HG03354 (cell line): ENCODE results near the gene PAPPA.

Experiments used
- ATAC-seq: cut with Tn5 transposase; IDR thresholded peaks from one replicate; pipeline ENCODE4 v1.9.1; 2021; ENCODE audit warnings: mild to moderate bottlenecking; ENCODE audit not compliant: unreplicated experiment, poor library complexity, severe bottlenecking

Gene PAPPA

DNA sequence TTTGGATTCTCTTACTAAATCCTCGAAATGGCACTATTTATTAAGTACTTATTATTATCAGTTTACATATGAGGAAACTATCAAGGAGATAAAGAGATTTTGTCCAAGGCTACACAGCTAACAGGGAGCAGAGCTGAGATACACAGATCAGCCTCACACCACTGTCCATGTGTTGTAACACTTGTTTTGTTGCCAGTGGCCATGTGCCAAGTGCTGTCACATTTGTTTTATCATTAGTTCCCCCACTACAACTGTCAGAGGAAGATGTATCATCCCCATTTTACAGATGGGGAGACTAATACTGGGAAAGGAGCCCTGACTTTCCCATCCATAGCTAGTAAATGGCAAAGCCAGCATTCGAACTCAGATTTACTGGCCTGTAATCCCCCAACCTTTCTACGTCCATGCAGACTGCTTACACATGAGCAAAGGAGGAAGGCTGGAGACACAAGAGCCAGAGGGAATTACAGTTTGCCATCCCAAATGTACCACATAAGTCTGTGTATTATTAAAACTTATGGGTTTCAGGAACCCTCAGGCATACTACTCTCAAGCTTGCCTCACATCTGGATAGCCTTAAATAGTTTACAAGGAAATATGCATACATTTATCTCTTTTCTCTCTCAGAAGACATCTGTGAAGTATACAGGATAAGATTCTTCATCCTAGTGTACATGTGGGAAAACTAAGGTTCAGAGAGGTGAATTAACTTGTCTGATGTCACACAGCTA lies 25.1 kb downstream of the PAPPA start:
- no peak for ATAC-seq

DNA sequence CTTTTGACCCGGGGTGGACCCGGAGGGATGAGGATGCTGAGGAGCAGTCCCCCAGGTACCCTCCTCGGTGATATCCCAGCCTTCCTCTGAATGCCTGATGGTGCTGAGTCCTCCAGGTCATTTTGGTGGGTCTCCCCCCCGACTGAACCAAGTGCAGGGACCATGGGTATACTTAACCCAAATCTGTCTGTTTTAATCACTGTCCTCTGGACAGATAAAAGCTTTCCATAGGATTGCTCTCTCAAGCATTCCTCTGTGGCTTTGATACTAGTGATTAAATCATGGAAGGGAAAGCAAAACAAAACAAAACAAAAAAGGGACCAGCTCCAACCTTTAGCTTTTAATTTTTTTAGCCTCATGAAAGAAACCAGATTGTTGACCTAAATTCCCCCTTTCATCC lies 26.0 kb downstream of the PAPPA start:
- no peak for ATAC-seq

DNA sequence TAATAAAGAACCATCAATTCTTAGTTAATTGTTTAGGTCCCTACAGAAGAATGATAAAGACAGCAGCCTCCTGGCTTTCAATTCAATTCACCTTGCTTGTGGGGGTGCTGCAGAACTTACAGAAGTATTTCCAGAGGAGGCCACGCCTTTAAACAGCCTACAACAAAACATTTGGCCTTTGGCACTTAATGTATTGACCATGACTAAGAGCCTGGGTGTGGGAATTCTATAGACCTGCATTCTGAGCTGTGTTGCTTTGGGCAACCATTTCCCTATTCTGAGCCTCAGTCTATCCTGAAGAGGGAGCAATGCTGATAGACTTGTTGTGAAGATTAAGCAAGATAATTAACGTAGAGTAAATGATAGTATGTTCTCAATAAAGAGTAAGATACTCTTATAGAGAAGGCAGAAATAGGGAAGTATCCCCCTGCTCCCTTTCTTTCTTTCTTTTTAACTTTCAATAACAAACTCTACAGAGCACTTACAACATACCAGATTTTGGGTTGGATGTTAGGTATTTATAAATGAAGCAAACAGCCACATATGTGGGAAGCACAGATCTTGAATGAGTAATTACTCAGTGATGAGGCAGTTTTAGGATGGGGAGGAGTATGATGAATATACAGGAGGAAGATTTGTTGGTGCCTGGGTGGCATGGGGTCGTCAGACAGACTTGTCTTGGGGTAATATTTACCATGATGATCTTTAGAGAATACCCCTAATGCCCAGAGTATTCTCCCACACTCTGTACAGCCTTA lies 28.4 kb downstream of the PAPPA start:
- no peak for ATAC-seq

DNA sequence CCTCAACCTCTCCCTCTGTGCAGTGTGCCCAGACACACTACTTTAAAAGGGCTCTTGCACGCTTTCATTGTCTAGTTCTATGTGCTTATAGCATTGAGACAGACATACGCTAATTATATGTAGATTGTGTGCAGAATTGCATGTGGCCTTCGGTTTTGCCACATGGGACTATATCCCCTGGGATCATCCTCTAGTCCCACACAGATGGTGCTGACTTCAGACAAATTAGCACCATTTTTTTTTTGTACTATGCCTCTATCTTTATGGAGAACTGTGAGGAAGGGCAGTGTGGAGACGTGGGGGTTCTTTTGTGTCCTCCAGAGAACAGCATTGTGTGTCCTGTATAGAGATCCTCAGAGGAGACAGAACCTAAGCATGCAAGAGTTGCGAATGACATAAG lies 29.3 kb downstream of the PAPPA start:
- no peak for ATAC-seq

DNA sequence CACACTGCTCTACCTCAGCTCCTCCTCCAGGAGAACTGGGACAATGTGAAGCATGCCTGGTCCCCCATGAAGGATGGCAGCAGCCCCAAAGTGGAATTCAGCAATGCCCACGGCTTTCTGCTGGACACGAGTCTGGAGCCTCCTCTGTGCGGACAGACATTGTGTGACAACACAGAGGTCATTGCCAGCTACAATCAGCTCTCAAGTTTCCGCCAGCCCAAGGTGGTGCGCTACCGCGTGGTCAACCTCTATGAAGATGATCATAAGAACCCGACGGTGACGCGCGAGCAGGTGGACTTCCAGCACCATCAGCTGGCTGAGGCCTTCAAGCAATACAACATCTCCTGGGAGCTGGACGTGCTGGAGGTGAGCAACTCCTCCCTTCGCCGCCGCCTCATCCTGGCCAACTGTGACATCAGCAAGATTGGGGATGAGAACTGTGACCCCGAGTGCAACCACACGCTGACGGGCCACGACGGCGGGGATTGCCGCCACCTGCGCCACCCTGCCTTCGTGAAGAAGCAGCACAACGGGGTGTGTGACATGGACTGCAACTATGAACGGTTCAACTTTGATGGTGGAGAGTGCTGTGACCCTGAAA lies 34.1 kb downstream of the PAPPA start:
- no peak for ATAC-seq

DNA sequence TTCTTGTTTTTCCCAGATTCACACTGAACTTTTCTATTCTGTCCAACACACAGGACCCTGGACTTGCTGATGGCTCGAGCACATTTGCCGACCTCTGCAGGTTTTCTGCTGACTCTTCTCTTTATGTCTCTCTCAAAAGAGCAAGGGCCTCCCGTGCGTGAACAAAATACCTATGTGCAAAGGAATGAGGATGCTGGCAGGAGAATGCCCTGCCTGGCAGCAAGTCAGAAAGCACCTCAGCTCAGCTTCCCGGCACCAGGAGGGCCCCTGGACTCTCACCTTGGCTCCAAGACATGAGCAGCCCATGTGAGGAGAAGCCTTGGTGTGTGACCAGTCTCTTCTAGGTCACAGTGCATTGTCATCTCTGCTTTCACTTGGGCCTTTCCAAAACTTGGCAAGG lies 36.1 kb downstream of the PAPPA start:
- no peak for ATAC-seq

DNA sequence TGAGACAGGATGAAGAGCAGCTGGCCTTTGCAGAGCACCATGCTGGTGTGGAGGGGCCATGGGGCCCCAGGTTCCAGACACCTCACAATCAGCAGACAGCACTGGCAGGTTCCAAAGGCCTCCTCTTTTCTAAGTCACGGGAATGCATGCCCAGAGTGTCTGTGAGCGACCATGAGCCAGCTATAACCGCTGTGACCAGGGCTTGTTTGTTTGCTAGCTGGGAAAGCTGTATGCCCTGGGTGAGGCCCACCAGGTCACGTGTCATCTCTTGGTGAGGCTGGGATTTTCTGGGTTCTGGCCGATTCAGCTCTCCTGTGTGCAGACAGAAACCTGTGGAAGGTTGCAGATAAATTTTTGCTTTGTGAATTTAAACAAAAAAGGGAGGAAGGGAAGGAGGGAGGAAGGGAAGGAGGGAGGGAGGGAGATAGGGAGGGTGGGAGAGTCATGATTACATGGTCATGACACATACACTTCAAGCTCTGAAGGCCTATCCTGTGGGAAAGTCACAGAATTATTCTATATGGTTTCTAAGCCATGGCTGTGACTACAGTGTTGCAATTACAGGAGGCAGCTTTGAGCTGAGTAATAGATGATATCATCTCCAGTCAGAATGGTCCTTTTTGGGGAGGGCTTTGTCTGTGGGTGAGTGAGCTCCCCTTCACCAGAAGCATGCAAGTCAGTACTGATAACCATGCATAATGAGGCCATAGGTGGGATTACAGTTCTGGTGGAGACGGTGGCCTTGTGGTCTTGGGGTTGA lies 37.2 kb downstream of the PAPPA start:
- no peak for ATAC-seq

DNA sequence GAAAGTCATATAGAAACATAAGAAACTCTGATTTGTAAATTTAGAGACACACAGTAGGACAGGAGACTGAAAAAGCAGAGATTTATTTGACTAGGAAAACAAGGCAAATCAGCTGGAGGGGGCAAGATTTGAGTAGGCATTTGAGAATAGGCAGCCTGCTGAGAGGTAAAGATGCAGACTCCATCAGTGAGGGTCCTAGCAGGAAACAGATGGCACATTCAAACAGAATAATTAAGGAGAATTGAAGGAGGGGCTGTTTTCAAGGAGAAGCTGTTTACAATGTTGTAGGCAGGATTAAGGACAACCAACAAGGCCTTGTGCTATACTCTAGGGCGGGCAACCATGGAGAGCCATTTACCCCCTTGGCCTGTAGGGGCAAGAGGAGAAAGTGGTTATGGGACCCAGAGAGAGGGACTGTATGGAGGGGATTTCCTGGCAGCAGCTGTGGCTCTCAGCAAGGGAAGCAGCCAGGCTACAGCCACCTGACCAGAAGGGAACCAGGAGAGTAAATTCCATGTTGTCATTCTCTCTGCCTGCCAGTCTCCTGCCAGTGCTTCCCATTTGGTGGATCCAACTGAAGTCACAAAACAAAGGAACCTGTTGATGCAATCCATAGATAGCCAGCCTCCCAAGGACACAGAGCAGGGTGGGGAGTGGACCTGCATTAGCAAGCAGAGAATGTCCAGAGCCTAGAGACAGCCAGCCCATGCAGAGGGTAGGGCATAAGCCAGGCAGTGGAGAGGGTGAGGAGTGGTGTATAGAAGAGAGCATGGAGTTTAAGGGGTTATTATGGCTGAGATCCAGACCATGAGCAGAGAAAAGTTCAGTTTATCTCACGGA lies 38.2 kb downstream of the PAPPA start:
- no peak for ATAC-seq

DNA sequence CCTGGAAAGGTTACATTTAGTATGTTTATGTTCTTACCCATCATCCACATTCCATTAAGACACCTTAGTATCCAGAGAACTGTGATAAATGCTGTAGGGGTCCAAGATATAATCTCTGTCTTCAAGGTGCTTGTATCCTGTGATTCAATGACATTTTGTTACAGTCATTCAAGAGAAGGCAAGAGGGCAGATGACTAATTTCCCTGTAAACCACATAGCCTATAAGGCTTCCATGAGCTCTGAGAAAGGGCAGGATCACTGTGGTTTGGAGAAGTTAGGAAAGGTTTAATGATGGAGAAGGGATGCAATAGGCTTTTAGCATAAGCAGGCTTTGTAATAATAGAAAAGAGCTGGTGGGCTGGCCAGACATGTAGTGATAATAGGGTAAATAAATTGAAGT lies 40.0 kb downstream of the PAPPA start:
- no peak for ATAC-seq

DNA sequence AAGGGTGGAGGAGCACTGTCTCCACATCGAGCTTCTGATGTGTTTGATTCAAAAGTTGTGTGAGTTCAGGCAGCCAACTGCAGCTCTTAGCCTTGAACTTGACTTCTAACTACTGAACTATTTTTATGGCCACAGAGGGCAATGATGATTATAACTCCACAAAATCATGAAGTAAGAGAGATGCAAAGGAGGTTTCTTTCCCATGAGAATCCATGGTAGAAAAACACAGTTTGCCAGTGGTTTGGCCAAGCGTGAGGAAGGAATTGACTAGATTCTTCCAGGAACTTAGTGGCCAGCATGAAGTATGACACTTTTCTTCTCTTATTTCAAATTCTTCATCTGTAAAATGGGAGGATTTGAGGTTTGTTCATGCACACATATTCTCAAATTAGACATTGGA lies 43.2 kb downstream of the PAPPA start:
- no peak for ATAC-seq

DNA sequence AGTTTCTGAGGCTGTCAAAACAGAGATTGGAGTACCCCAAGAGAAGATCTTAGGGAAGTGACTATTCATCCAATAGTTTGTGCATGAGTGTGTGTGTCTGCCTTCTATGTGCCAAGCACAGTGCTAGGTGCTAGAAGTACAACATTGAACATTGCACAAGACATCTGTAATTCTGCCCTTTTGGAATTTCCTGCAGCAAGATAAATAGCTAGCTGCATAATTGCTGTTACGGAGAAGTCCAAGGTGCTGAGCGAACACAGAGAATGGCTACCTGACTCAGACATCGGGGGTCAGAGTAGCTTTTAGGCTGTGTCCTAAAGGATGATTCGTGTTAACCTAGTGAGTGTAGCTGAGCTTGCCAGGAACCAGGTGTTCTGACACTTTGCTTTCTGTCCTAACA lies 44.8 kb downstream of the PAPPA start:
- no peak for ATAC-seq

DNA sequence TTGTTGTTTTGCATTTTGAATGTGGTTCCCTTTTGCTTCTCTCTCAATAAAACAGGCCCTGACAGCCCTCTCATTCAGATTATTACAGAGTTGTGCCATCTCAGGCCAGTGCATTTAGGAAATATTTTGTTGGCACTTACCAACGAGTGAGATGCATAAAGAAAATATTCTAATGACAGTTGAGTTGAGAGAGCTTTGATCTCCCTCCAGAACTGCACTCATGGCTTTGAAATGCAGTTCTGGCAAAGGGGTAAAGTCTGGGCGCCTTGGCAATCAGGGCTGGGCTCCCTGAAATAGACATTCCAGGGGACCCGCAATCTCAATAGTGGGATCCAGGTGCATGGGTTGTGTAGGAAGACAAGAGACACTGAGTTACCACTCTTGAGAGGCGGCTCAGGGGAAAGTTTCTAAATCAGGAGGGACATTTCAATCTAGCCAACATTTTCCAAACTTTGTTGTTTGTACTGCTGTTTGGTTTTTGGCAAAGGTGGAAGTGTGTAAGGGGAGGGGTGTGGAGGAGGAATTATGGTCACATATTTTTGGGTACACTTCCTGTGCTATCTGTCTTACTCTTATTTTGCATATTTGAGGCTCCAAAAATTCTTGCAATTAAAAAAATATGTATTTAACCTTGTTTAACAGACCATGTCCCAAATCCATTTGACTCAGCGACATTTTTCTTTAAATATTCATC lies 48.8 kb downstream of the PAPPA start:
- ATAC-seq = no peak

DNA sequence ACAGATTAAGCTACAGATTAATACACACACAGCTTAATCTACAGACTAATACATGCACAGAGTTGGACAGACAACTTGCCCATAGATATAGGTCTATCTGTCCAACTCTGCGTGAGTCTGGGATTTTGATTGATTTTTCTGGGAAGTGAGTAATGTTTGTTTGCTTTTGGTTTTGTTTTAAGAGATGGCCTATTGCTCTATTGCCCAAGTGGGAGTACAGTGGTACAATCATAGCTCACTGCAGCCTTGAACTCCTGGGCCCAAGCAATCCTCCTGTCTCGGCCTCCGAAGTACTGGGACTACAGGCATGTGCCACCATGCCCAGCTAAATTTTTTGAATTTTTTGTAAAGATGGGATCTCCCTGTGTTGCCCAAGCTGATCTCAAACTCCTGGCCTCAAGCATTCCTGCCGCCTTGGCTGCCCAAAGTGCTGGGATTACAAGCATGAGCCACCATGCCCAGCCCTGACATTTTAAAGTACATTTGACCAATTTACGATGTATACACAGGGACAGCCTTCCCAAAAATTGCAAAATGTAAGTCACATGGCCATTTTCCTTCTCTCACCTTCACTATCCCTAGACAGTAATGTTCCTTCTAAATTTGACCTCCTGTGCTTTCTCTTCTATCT lies 50.8 kb downstream of the PAPPA start:
- no peak for ATAC-seq

DNA sequence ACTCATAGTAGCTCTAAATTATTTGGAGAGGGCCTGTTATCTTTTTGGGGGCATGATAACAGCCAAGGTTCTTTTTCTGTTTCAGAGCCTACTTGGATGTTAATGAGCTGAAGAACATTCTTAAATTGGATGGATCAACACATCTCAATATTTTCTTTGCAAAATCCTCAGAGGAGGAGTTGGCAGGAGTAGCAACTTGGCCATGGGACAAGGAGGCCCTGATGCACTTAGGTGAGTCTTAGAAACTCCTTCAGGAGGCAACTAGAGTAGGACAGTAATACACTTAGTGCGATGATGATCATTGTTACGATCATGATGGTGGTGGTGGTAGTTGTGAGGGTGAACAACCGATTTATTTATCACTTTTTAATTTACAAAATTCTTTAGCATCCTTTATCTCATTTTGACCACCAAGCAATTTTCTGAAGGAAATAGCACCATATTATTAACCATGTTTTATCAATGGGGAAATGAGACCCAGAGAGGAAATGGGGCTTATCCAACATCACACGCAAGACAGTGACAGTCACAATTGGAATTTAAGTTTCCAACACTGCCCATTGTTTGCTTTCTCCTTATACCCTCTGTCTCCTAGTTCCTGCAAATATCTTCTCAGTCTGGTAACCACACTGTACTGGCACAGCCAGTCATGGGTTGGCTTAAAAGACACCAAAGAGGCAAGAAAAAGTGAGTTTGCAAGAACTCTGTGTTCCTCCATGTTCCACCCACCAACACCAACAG lies 54.0 kb downstream of the PAPPA start:
- ATAC-seq = no peak

DNA sequence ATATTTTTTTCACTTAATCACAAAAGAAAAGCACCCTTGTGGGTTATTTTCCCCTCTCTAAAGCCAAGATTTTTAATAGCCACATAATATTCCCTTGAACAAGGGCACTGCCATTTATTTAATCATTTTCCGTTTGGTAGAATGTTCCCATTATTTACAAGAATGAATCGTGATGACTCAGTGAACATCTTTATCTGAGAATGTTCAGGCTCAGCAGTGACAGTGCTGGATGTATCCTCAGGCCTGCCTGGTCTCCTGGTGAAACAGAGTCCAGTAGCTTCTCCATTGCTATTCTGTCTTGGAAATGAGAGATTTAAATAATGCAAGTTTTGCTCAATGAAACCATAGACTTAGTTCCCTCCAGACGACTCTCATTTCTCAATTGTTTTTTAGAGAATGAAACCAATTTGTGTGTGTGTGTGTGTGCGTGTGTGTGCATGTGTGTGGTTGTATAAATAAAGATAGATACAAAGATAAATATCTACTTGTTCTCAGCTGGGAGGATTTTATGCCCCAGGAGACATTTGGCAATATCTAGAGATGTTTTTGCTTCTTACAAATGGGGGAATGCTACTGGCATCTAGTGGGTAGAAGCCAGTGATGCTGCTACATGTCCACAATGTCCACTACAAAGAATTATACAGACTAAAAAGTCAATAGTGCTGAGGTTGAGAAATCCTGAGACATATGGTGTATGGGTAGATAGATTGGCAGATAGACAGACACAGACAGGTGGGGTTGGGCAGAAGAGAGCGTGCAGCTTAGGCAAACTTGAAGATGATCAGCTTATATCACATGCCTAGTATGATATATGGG lies 55.0 kb downstream of the PAPPA start:
- no peak for ATAC-seq

DNA sequence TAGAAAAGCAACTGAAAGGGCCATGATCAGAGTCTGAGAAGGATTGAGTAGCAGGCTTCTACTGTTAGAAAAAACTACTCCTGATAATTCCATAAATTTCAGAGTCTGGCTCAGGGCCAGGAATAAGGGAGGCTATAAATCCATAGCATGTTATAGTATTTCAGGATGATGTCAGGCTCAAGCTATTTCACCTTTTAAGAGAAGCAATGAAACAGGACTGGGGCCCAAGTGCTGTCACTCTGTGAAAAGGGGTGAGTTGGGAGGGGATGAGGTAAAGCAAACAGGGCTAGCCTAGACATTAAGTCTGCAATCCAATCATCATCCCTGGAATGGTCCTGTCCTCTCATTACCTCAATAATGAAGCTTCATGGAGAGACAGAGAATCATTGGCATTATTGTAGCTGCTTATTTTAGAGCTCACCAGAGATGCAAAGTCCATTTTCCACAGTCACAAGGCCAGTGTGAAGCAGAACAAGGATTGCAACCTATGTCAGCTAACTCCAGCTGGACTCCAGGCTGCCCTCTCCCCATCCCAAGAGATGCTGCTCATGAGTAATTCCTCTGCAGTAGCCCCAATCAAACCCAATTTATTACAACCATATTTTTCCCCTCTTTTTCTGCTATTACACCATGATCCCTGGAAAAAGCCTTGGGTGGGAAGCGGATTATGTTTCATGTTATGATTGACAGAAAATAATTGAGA lies 56.0 kb downstream of the PAPPA start:
- ATAC-seq = no peak
